H1 (cell line): ENCODE results near the gene CDYL.

Experiments
- EP300 ChIP-seq, 2 experiments: IDR thresholded peaks; 1 replicate in 1 of 2; 2 replicates in 1 of 2; pipeline ENCODE4 v1.6.1; 2011 to 2012; ENCODE audit warnings: low read depth in 2 of 2, low read length in 2 of 2, mild to moderate bottlenecking in 2 of 2, borderline replicate concordance in 1 of 2, inconsistent platforms in 1 of 2, moderate library complexity in 1 of 2
- GTF2F1 ChIP-seq: IDR thresholded peaks from 2 replicates; pipeline ENCODE4 v1.6.1; 2012; ENCODE audit warnings: low read depth, low read length, improper control_type of control experiment, borderline replicate concordance
- POLR2A ChIP-seq, 2 experiments: IDR thresholded peaks; 1 replicate in 1 of 2; 2 replicates in 1 of 2; pipeline ENCODE4 v1.6.1; 2011; ENCODE audit warnings: low read depth in 2 of 2, low read length in 2 of 2, mild to moderate bottlenecking in 2 of 2; ENCODE audit errors: control extremely low read depth in 1 of 2
- TCF12 ChIP-seq: IDR thresholded peaks from 2 replicates; pipeline ENCODE4 v1.6.1; 2011; ENCODE audit warnings: low read depth, mild to moderate bottlenecking, low read length
- TF ChIP-seq, protein P1 (sequence below), 3 experiments: IDR thresholded peaks; 1 replicate in 2 of 3; 2 replicates in 1 of 3; pipeline versions ENCODE4 v1.5.1 to v1.6.1; 2011; ENCODE audit warnings: low read length in 3 of 3, mild to moderate bottlenecking in 3 of 3, inconsistent platforms in 2 of 3, low read depth in 1 of 3, moderate library complexity in 1 of 3; ENCODE audit not compliant: insufficient read depth in 1 of 3; ENCODE audit errors: control extremely low read depth in 1 of 3
- TF ChIP-seq, protein P2 (sequence below): IDR thresholded peaks from 2 replicates; pipeline ENCODE4 v1.6.1; 2012; ENCODE audit warnings: inconsistent platforms
- TF ChIP-seq, protein P3 (sequence below): IDR thresholded peaks from 2 replicates; pipeline ENCODE4 v1.6.1; 2011; ENCODE audit warnings: low read depth, mild to moderate bottlenecking, low read length; ENCODE audit not compliant: insufficient read depth

DNA sequence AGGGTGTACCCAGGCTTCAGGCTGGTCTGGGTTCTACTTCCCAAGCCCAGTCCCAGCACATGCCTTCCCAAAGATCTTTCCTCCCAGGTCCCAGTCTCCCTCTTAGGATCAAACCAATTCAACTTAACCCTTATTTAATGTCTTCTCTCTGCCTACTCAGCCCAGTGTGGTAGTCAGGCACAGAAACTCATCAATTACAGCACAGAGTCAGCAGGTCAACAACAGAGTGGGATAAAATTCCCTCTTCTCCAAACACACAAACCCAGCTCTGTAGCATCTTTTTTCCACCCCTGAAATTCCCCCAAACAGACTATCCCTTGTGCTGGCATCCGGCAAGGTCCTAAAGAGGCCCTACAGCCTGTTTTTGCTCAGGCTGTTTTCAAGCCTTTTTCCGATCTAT, 47.3 kb upstream of the CDYL start:
- TF ChIP-seq, protein P1, sequence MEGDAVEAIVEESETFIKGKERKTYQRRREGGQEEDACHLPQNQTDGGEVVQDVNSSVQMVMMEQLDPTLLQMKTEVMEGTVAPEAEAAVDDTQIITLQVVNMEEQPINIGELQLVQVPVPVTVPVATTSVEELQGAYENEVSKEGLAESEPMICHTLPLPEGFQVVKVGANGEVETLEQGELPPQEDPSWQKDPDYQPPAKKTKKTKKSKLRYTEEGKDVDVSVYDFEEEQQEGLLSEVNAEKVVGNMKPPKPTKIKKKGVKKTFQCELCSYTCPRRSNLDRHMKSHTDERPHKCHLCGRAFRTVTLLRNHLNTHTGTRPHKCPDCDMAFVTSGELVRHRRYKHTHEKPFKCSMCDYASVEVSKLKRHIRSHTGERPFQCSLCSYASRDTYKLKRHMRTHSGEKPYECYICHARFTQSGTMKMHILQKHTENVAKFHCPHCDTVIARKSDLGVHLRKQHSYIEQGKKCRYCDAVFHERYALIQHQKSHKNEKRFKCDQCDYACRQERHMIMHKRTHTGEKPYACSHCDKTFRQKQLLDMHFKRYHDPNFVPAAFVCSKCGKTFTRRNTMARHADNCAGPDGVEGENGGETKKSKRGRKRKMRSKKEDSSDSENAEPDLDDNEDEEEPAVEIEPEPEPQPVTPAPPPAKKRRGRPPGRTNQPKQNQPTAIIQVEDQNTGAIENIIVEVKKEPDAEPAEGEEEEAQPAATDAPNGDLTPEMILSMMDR (IDR thresholded peaks at IDR 0.05; ENCODE audit: control extremely low read depth in 1 of 3, insufficient read depth in 1 of 3, low read depth in 1 of 3, low read length in 3 of 3) = no peak
- TF ChIP-seq, protein P2, sequence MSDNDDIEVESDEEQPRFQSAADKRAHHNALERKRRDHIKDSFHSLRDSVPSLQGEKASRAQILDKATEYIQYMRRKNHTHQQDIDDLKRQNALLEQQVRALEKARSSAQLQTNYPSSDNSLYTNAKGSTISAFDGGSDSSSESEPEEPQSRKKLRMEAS = no peak
- TF ChIP-seq TCF12 = no peak
- no peak for TF ChIP-seq EP300 (IDR thresholded peaks at IDR 0.05; ENCODE audit: borderline replicate concordance in 1 of 2, low read depth in 2 of 2, low read length in 2 of 2)
- TF ChIP-seq, protein P3, sequence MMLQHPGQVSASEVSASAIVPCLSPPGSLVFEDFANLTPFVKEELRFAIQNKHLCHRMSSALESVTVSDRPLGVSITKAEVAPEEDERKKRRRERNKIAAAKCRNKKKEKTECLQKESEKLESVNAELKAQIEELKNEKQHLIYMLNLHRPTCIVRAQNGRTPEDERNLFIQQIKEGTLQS = no peak
- no peak for TF ChIP-seq GTF2F1
- no peak for TF ChIP-seq POLR2A (IDR thresholded peaks at IDR 0.05; ENCODE audit: control extremely low read depth in 1 of 2, low read depth in 2 of 2, low read length in 2 of 2)
